HUES64 (cell line): ENCODE data around the gene CYFIP2.

Source experiments
- H3K27ac ChIP-seq: 2 replicates; pipeline ENCODE4 v1.7.0; 2013; ENCODE audit warnings: low read depth, low read length, inconsistent platforms
- H3K27me3 ChIP-seq: 2 replicates; pipeline ENCODE4 v1.6.1; 2013; ENCODE audit warnings: mild to moderate bottlenecking, low read length; ENCODE audit not compliant: insufficient read depth
- H3K36me3 ChIP-seq: 2 replicates; pipeline ENCODE4 v1.6.1; 2013; ENCODE audit warnings: mild to moderate bottlenecking, low read length; ENCODE audit not compliant: insufficient read depth
- H3K4me1 ChIP-seq: 2 replicates; pipeline ENCODE4 v1.6.1; 2013; ENCODE audit warnings: mild to moderate bottlenecking, low read length, moderate library complexity; ENCODE audit not compliant: insufficient read depth
- H3K4me3 ChIP-seq: 2 replicates; pipeline ENCODE4 v1.5.1; 2013; ENCODE audit warnings: mild to moderate bottlenecking, low read length, moderate library complexity
- H3K9ac ChIP-seq: 2 replicates; pipeline ENCODE4 v1.6.1; 2013; ENCODE audit warnings: mild to moderate bottlenecking, low read depth, low read length
- H3K9me3 ChIP-seq: 2 replicates; pipeline ENCODE4 v1.6.1; 2013; ENCODE audit warnings: low read depth, low read length; ENCODE audit not compliant: insufficient read depth
- WGBS: fragments of 150-250, 120-280 bp; methylation state at CpG from one replicate; pipeline ENCODE4 v1.1.7; 2013; ENCODE audit warnings: missing lambda C conversion rate; 5-methylcytosine and 5-hydroxymethylcytosine counted together

The CYFIP2 gene

DNA sequence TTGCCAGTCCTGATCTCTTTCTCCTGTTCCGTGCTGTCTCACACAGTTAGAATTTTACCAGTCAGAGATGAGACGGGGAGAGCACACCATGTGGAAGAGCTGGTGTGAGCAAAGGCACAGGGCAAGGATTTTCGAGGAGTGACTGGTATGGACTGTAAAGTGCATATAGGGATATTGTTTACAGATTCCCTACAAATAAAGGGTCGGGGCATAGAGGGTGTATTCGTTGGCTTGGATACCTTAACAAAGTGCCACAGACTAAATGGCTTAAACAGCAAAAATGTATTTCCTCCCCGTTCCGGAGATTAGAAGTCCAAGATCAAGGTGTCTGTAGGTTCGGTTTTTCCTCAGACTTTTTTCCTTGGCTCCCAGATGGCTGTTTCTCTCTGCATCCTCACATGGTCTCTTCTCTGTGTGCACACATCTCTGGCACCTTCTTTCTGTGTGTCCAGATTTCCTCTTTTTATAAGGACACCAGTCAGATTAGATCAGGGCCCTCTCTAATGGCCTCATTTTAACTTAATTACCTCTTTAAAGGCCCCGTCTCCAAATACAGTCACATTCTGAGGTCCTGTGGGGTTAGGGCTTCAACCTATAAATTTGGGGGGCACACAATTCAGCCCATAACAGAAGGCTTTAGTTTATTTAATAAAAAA, 23.4 kb downstream of the CYFIP2 start:
- 92% methylated on average over 9 of the region's 9 CpGs for WGBS
- H3K9ac ChIP-seq, result no peak overlapping the region
- H3K36me3 ChIP-seq, result peaks cover 42% of the 10 kb centered on the region
- H3K27ac ChIP-seq, result no peak overlapping the region
- H3K9me3 ChIP-seq, result no peaks in the 10 kb centered on the region
- no peaks in the 10 kb centered on the region for H3K27me3 ChIP-seq
- H3K4me1 ChIP-seq, result peaks cover 4% of the 10 kb centered on the region; the same call in 1 of the 2 replicates
- H3K4me3 ChIP-seq, result no peak overlapping the region

DNA sequence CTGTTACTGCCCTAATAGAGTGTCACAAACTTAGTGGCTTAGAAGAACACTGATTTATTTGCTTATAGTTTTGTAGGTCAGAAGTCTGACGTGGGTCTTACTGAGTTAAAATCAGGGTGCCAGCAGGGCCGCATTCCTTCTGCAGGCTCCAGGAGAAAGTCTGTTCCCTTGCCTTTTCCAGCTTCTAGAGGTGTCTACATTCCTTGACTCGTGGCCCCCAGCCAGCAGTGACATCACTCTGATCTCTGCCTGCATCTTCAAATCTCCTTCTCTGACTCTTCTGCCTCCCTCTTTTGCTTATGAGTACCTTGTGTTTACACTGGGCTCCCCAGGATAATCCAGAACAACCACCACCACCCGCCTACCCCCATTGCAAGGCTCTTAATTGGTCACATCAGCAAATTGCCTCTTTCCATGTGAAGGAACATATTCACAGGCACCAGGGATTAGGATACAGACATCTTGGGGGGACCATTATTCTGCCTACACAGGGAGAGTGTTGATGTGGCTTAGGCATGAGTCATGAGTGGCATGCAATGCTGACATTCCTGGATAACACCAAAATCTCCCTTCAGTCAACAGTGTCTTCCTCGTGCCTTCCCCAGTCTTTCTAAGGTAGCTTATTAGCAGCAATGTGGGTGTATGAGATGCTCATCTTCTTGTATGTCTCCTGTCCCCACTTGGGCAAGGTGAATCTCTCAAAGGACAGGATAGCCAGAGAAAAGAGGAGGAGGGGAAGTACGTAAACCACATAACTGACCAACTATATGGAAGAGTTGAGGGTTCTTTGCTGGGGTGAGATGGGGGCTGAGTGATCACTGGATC, 24.4 kb downstream of the CYFIP2 start:
- 80% methylated on average over 6 of the region's 6 CpGs for WGBS
- H3K4me3 ChIP-seq, result no peak overlapping the region
- H3K27ac ChIP-seq, result no peak overlapping the region
- H3K9me3 ChIP-seq, result no peaks in the 10 kb centered on the region
- no peaks in the 10 kb centered on the region for H3K27me3 ChIP-seq
- peaks cover 42% of the 10 kb centered on the region for H3K36me3 ChIP-seq
- no peak overlapping the region for H3K9ac ChIP-seq
- H3K4me1 ChIP-seq, result peaks cover 4% of the 10 kb centered on the region; the same call in 1 of the 2 replicates

GRCh38 chr5:157290981-157291711, 25.2 kb downstream of the CYFIP2 start:
- peaks cover 4% of the 10 kb centered on the region; the same call in 1 of the 2 replicates for H3K4me1 ChIP-seq
- no peak overlapping the region for H3K27ac ChIP-seq
- WGBS, result 92% methylated on average over 10 of the region's 10 CpGs
- H3K9ac ChIP-seq, result no peak overlapping the region
- H3K36me3 ChIP-seq, result peaks cover 49% of the 10 kb centered on the region
- H3K27me3 ChIP-seq, result no peaks in the 10 kb centered on the region
- H3K9me3 ChIP-seq, result no peaks in the 10 kb centered on the region
- no peak overlapping the region for H3K4me3 ChIP-seq

DNA sequence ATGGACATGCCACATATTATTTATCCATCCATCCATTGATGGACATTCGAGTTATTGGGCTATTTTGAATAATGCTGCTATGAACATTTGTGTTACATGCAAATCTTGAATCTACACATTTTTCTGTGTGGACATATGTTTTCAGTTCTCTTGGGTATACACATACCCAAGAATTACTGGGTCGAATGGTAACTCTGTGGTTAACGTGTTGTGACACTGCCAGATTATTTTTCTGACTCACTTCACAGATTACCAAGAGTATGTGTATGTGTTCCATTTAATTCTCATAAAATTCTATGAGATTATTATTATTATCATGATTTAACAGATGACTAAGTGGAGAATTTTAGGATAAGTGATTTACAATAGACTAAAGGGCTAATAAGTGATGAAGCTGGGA, 26.7 kb downstream of the CYFIP2 start:
- 95% methylated on average over 3 of the region's 3 CpGs for WGBS
- H3K36me3 ChIP-seq, result peaks cover 48% of the 10 kb centered on the region
- no peak overlapping the region for H3K27ac ChIP-seq
- H3K9ac ChIP-seq, result no peak overlapping the region
- H3K27me3 ChIP-seq, result no peaks in the 10 kb centered on the region
- no peaks in the 10 kb centered on the region for H3K9me3 ChIP-seq
- no peak overlapping the region for H3K4me3 ChIP-seq
- H3K4me1 ChIP-seq, result peaks cover 4% of the 10 kb centered on the region; the same call in 1 of the 2 replicates

DNA sequence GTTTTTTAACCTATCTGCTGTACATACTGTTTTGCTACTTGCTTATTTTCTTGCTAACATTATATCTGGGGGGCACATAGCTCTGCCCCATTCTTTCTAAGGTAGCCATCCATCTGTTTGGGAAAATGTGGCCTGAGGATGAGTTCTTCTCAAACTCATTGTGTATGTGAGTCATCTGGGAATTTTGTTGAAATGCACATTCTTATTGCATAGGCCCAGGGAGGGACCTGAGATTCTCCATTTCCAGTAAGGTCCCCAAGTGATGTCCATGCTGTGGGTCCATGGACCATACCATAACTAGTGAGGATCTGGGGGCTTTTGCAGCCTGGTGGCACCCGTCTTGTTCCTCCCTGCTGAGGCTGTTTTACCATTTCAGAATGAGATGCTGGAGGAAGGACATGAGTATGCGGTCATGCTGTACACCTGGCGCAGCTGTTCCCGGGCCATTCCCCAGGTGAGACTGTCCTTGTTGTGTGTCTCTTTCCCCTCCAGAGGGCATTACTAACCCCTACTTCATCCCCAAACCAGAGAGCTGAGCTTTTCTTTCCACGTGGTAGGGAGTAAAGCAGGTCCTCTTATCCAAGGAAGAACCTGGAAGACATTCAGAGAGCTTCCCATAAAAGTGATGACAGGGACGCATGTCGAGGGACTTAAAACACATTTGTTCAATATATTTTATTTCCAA, 28.6 kb downstream of the CYFIP2 start:
- 88% methylated on average over 6 of the region's 7 CpGs for WGBS
- Histone ChIP-seq H3K27me3 (no peaks in the 10 kb centered on the region), H3K4me1 (peaks cover 4% of the 10 kb centered on the region; the same call in 1 of the 2 replicates), H3K27ac (no peak overlapping the region), H3K36me3 (peaks cover 34% of the 10 kb centered on the region), H3K9me3 (no peaks in the 10 kb centered on the region), H3K9ac (no peak overlapping the region), H3K4me3 (no peak overlapping the region)

GRCh38 chr5:157295247-157295646, 29.3 kb downstream of the CYFIP2 start:
- H3K9me3 ChIP-seq, result no peaks in the 10 kb centered on the region
- H3K9ac ChIP-seq, result no peak overlapping the region
- no peak overlapping the region for H3K4me3 ChIP-seq
- peaks cover 29% of the 10 kb centered on the region for H3K36me3 ChIP-seq
- no peaks in the 10 kb centered on the region for H3K4me1 ChIP-seq
- no peak overlapping the region for H3K27ac ChIP-seq
- 93% methylated on average over 1 of the region's 1 CpG for WGBS
- H3K27me3 ChIP-seq, result no peaks in the 10 kb centered on the region

DNA sequence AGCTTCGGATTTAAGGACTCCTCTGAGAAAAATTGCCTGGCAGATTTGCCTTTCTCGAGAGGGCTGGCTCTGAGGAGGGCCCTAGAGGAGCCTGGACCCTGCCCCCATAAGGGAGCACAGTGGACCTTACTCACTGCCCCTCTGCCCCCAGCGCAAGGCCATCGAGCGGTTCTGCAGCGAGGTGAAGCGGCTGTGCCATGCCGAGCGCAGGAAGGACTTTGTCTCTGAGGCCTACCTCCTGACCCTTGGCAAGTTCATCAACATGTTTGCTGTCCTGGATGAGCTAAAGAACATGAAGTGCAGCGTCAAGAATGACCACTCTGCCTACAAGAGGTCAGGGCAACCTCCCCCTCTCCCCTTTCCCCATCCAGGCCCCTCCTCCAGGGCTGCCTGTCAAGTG, 34.6 kb downstream of the CYFIP2 start:
- Histone ChIP-seq H3K9me3 (no peaks in the 10 kb centered on the region), H3K4me1 (no peaks in the 10 kb centered on the region), H3K27me3 (no peaks in the 10 kb centered on the region), H3K4me3 (no peak overlapping the region), H3K27ac (no peak overlapping the region), H3K9ac (no peak overlapping the region), H3K36me3 (peaks cover 35% of the 10 kb centered on the region)
- WGBS, result 96% methylated on average over 10 of the region's 10 CpGs

GRCh38 chr5:157301066-157301465, 35.1 kb downstream of the CYFIP2 start:
- H3K27me3 ChIP-seq, result no peaks in the 10 kb centered on the region
- no peaks in the 10 kb centered on the region for H3K9me3 ChIP-seq
- no peaks in the 10 kb centered on the region for H3K4me1 ChIP-seq
- no peak overlapping the region for H3K4me3 ChIP-seq
- H3K27ac ChIP-seq, result no peak overlapping the region
- no peak overlapping the region for H3K9ac ChIP-seq
- peaks cover 30% of the 10 kb centered on the region for H3K36me3 ChIP-seq

- no peaks in the 10 kb centered on the region for H3K27me3 ChIP-seq
- no peak overlapping the region for H3K9ac ChIP-seq
- no peaks in the 10 kb centered on the region for H3K9me3 ChIP-seq
- WGBS, result 97% methylated on average over 4 of the region's 5 CpGs
- H3K4me3 ChIP-seq, result no peak overlapping the region
- no peak overlapping the region for H3K27ac ChIP-seq
- H3K4me1 ChIP-seq, result no peaks in the 10 kb centered on the region
- peaks cover 19% of the 10 kb centered on the region; the same call in 1 of the 2 replicates for H3K36me3 ChIP-seq
These were observed 37.1 kb downstream of the CYFIP2 start for GRCh38 chr5:157303023-157303422.

DNA sequence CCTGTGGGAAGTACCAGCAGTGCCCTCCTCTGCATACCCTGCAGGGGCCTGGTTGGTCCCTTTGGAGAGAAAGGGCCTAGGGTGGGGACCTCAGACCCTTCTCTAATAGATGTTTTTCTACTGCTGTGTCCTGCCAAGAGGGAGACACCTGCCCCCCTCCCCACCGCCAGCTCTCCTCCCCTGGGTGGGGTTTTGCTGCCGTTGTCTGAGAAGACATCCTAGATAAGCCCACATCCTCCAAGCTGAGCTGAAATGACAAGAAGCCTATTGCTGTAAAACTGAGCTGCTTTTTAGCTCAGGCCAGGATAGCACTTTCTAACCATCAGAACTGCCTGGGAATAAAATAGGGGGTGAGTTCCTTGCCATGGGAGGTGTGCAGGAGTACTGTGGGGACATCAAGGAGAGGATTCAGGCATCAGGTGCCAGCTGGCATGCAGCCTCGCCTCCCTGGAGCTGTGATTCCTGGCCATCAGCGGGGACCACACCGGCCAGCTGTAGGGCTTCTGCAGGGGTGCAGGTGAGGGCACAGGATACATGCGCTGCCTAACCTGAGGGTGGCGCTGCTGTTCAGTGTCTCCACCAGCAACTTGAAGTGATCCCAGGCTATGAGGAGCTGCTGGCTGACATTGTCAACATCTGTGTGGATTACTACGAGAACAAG, 37.9 kb downstream of the CYFIP2 start:
- H3K9ac ChIP-seq, result no peak overlapping the region
- no peaks in the 10 kb centered on the region for H3K27me3 ChIP-seq
- no peaks in the 10 kb centered on the region for H3K4me1 ChIP-seq
- H3K36me3 ChIP-seq, result peaks cover 18% of the 10 kb centered on the region; the same call in 1 of the 2 replicates
- no peak overlapping the region for H3K4me3 ChIP-seq
- no peaks in the 10 kb centered on the region for H3K9me3 ChIP-seq
- 86% methylated on average over 8 of the region's 8 CpGs for WGBS
- no peak overlapping the region for H3K27ac ChIP-seq
